ENCODE measurements around the gene NDUFV2. TPM values are rescaled to one million over a fixed set of nuclear protein-coding genes. Genes with fewer than 3 reads are reported as not detected.

The NDUFV2 gene
- total RNA-seq, 2 donors from 2014 or later, result 167 to 225 TPM

DNA sequence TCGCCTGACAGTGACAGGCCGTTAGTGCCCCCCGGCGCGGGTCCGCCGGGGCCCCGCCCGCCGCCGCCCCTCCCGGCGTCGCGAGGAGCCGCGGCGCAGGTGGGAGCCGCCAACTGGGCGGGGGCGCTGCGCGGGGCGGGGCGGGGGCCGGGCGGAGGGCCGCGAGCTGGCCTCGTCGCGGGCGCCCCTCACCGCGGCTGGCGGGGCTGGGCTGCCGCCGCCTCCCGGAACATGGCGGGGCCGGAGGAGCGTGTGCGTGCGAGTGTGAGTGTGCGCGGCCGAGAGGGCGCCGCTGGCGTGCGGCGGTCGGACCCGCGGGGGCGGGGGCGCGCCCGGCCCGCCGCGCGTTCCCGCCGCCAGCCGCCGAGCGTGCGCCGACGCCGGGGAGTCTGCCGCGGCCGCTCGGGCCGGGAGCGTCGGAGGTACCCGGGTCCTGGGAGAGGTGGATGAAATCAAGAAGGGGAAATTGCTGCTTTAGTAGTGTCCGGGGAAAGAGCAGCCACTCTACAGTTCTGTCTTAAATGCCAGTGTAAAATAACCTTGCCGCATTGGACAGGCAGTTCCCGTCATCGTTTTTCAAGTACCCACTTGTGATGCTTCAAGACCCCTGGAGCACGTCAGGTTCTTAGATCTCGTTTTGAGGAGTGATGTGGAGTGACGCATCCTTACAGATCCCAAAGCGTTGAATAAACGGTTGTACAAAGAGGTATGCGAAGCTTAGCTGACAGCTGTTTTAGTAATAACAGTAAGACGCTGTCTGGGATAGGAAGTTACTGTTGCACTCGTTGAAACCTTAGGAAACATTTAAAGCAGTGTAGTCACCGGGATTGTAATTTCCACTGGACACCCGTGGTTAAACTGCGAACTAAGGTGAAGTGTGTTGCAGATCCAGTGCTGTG lies 34.9 kb downstream of the NDUFV2 start:
- Histone ChIP-seq H3K36me3 (peaks cover 14% of the 10 kb centered on the region), H3K27ac (peak overlapping the region; percentile 99), H3K9me3 (no peaks in the 10 kb centered on the region), H3K4me3 (peak overlapping the region; percentile 81 to 87), H3K4me1 (peaks cover 0 to 53% of the 10 kb centered on the region in 2 donors), H3K27me3 (no peaks in the 10 kb centered on the region)
- TF ChIP-seq, protein P1, sequence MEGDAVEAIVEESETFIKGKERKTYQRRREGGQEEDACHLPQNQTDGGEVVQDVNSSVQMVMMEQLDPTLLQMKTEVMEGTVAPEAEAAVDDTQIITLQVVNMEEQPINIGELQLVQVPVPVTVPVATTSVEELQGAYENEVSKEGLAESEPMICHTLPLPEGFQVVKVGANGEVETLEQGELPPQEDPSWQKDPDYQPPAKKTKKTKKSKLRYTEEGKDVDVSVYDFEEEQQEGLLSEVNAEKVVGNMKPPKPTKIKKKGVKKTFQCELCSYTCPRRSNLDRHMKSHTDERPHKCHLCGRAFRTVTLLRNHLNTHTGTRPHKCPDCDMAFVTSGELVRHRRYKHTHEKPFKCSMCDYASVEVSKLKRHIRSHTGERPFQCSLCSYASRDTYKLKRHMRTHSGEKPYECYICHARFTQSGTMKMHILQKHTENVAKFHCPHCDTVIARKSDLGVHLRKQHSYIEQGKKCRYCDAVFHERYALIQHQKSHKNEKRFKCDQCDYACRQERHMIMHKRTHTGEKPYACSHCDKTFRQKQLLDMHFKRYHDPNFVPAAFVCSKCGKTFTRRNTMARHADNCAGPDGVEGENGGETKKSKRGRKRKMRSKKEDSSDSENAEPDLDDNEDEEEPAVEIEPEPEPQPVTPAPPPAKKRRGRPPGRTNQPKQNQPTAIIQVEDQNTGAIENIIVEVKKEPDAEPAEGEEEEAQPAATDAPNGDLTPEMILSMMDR (IDR thresholded peaks at IDR 0.05), result no peak
- DNase-seq (ENCODE audit: low spot score), result no peak

DNA sequence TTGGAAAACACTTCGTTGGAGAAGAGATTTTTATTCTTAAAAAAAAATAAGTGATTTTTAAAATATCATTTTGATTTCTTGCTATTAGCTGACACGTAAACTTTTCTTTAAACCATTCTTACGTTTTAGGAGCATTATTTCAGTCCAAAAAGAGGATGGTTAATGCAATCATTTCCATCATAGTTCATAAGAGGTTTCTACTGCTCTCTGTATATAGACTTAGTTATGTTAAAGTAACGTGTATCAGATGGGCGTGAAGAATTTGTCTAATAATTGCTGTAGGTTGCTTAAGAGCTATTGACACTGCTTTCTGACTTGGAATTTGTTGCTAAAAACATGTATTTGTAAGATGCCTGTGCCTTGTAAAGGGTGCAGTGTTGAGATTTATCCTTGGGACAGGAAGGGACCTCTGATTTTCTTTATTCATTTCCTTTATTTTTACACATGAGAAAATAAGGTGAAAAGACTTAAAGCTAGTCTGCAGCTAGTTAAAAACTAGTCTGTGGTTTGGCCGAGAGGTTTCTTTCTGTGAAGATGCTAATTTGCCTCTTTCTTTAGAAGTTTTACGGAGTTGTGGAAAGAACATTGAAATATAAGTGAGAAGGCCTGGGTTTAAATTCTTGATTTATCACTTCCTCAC lies 37.0 kb downstream of the NDUFV2 start:
- H3K36me3 ChIP-seq, result peaks cover under 1% of the 10 kb centered on the region
- peak overlapping the region; percentile 31 to 99 for H3K27ac ChIP-seq
- H3K4me3 ChIP-seq, result peak overlapping the region in 1 of 2 donors; percentile 7
- H3K4me1 ChIP-seq, result peaks cover 0 to 54% of the 10 kb centered on the region in 2 donors
- TF ChIP-seq, protein P1 (IDR thresholded peaks at IDR 0.05), result no peak
- no peaks in the 10 kb centered on the region for H3K9me3 ChIP-seq
- H3K27me3 ChIP-seq, result no peaks in the 10 kb centered on the region
- no peak for DNase-seq (ENCODE audit: low spot score)

DNA sequence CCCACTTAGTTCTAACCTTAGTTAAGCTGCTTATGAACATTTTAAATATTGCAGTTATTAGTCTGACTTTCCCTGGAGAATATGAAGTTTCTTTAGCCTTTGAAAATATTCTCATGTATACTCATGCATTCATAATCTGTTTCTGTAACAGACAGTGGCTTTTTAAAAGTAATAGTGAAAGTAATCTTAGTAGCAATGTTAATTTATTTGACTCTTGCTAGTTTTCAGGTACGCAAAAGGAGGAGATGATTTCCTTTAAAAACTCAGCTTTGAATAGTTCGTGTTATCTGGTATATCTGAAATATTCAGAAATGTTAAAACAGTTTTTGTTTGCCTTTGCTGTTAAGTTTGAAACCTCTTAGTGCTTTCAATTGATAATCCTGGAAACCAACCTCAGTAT lies 37.9 kb downstream of the NDUFV2 start:
- H3K27ac ChIP-seq, result peak overlapping the region in 1 of 2 donors; percentile 14
- no peak overlapping the region for H3K4me3 ChIP-seq
- no peaks in the 10 kb centered on the region for H3K36me3 ChIP-seq
- H3K4me1 ChIP-seq, result peaks cover 0 to 56% of the 10 kb centered on the region in 2 donors
- no peak for DNase-seq (ENCODE audit: low spot score)
- H3K9me3 ChIP-seq, result no peaks in the 10 kb centered on the region
- TF ChIP-seq, protein P1 (IDR thresholded peaks at IDR 0.05), result no peak
- no peaks in the 10 kb centered on the region for H3K27me3 ChIP-seq

DNA sequence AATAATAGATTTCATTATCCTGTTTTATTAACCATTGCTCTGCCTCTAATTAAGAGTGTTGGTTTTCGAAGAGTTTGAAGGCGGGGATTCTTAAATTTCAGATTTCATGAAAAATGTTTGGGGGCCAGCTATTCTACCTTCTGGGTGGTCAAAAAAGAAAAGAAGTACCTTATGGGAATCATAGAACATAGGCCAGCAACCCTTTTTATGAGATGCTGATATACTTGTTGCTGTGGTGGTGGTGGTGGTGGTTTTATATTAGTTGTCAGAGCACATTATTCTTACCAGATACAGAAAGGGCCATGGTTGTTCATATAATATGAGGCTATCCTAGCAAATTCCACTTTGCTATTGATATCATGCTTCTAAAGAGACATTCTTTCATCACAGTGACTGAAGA lies 38.5 kb downstream of the NDUFV2 start:
- TF ChIP-seq, protein P1 (IDR thresholded peaks at IDR 0.05), result no peak
- Histone ChIP-seq H3K4me1 (peaks cover 0 to 56% of the 10 kb centered on the region in 2 donors), H3K27me3 (no peaks in the 10 kb centered on the region), H3K36me3 (no peaks in the 10 kb centered on the region), H3K9me3 (no peaks in the 10 kb centered on the region), H3K27ac (peak overlapping the region in 1 of 2 donors; percentile 14), H3K4me3 (no peak overlapping the region)
- no peak for DNase-seq (ENCODE audit: low spot score)

DNA sequence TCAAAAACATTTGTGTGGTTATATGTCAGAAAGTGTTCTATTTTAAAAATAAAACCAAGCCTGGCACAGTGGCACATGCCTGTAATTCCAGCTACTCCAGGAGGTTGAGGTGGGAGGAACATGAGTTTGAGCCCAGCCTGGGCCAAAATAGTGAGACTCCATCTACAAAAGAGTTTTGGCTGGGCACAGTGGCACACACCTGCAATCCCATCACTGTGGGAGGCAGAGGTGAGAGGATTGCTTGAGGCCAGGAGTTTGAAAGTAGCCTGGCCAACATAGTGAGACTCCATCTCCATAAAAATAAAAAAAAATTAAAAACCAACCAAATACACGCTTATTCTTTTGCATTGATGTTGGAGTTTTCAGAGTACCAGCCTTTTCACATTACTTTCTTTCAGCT lies 43.7 kb downstream of the NDUFV2 start:
- Histone ChIP-seq H3K9me3 (no peaks in the 10 kb centered on the region), H3K4me3 (no peak overlapping the region), H3K27ac (no peak overlapping the region), H3K27me3 (no peaks in the 10 kb centered on the region), H3K36me3 (no peaks in the 10 kb centered on the region), H3K4me1 (peaks cover 0 to 53% of the 10 kb centered on the region in 2 donors)
- TF ChIP-seq, protein P1 (IDR thresholded peaks at IDR 0.05), result no peak
- DNase-seq (ENCODE audit: low spot score), result no peak

All from right atrium auricular region (tissue), 2 donors.